ENCODE measurements around the gene GID8. TPM values are rescaled to one million over a fixed set of nuclear protein-coding genes. Genes with fewer than 3 reads are reported as not detected.
A peak's percentile ranks its signal among the peaks of the same experiment; 100 is the strongest.

Gene GID8
- total and polyA plus RNA-seq, 11 donors, result 6.2 to 22.2 (median 15.9) TPM

GRCh38 chr20:62933966-62934365, 4.0 kb upstream of the GID8 start:
- Histone ChIP-seq H3K4me1 (peaks cover 3 to 59% (median 35%) of the 10 kb centered on the region in 12 donors), H3K36me3 (peaks cover 0 to 19% (median 0%) of the 10 kb centered on the region in 9 donors), H3K9me3 (no peaks in the 10 kb centered on the region), H3K27me3 (no peaks in the 10 kb centered on the region), H3K27ac (no peak overlapping the region), H3K4me3 (no peak overlapping the region)
- 42 to 75% (median 72%) methylated on average over 3 of the region's 3 CpGs for WGBS, 4 donors
- DNase-seq (no peak), ATAC-seq (no peak)
- TF ChIP-seq, protein P1, sequence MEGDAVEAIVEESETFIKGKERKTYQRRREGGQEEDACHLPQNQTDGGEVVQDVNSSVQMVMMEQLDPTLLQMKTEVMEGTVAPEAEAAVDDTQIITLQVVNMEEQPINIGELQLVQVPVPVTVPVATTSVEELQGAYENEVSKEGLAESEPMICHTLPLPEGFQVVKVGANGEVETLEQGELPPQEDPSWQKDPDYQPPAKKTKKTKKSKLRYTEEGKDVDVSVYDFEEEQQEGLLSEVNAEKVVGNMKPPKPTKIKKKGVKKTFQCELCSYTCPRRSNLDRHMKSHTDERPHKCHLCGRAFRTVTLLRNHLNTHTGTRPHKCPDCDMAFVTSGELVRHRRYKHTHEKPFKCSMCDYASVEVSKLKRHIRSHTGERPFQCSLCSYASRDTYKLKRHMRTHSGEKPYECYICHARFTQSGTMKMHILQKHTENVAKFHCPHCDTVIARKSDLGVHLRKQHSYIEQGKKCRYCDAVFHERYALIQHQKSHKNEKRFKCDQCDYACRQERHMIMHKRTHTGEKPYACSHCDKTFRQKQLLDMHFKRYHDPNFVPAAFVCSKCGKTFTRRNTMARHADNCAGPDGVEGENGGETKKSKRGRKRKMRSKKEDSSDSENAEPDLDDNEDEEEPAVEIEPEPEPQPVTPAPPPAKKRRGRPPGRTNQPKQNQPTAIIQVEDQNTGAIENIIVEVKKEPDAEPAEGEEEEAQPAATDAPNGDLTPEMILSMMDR (IDR thresholded peaks at IDR 0.05), result no peak
- TF ChIP-seq POLR2A (IDR thresholded peaks at IDR 0.05), result no peak
- intact Hi-C loops (cut with DNase I), result no loop called here

DNA sequence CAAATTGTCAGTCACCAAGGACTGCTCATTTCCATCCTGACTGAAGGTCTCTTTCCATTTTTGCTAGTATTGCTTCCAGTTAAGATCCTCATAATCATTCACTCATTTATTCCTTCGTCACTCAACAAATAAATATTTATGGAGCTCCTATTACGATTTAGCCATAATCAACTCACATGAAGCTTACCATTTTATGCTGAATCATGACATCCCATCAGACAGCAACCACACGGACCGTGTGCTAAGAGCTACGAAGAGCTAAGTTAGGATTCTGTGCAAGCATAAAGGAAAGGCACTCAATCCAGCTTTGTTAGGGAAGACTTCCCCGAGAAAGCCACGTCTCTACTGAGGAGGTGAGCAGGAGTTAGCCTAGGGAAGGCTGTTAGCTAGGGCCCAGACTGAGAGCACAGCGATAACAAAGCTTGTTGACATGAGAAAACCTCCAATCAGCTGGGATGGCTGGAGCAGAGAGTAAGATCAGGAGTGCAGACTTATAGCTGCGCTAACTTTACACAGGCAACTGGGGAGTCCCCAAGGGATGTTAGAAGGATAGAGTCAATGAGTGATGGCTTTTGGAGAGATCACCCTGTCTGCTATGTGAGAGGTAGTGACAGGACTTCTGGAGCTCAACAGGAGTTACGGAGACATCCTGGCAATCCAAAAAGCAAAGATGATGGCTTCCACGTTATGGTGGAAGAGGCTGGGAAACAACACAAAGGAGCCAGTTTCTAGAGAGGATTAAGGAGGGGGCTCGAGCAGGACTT, 2.6 kb upstream of the GID8 start:
- no peaks in the 10 kb centered on the region for H3K9me3 ChIP-seq
- no peak for ATAC-seq
- intact Hi-C loops (cut with DNase I), result no loop called here
- peaks cover 0 to 19% (median 0%) of the 10 kb centered on the region in 9 donors for H3K36me3 ChIP-seq
- no peaks in the 10 kb centered on the region for H3K27me3 ChIP-seq
- peaks cover 8 to 57% (median 37%) of the 10 kb centered on the region in 12 donors for H3K4me1 ChIP-seq
- WGBS, 4 donors, result 82 to 85% (median 84%) methylated on average over 12 of the region's 12 CpGs
- peak overlapping the region in 3 of 12 donors; percentile 76 to 97 (median 90) for H3K4me3 ChIP-seq
- no peak overlapping the region for H3K27ac ChIP-seq
- no peak for TF ChIP-seq POLR2A (IDR thresholded peaks at IDR 0.05)
- TF ChIP-seq, protein P1 (IDR thresholded peaks at IDR 0.05), result no peak
- no peak for DNase-seq

- peak overlapping the region in 10 of 12 donors; percentile 74 to 99 (median 94) for H3K4me3 ChIP-seq
- intact Hi-C loops (cut with DNase I), result no loop called here
- WGBS, 4 donors, result 88 to 91% (median 89%) methylated on average over 22 of the region's 22 CpGs
These were observed 1.9 kb upstream of the GID8 start for GRCh38 chr20:62935968-62936585.

More at GRCh38 chr20:62935968-62936585, 1.9 kb upstream of the GID8 start:
- H3K27me3 ChIP-seq, result no peaks in the 10 kb centered on the region
- no peak for TF ChIP-seq POLR2A (IDR thresholded peaks at IDR 0.05)
- TF ChIP-seq, protein P1 (IDR thresholded peaks at IDR 0.05), result no peak
- peaks cover 0 to 22% (median under 1%) of the 10 kb centered on the region in 9 donors for H3K36me3 ChIP-seq
- H3K9me3 ChIP-seq, result no peaks in the 10 kb centered on the region
- ATAC-seq, result no peak
- DNase-seq, result no peak
- H3K27ac ChIP-seq, result no peak overlapping the region
- peaks cover 8 to 56% (median 42%) of the 10 kb centered on the region in 12 donors for H3K4me1 ChIP-seq
